Osteocyte (in vitro differentiated cells): Measurements from ENCODE around the gene KCNK13. TPM values are rescaled to one million over a fixed set of nuclear protein-coding genes. Genes with fewer than 3 reads are reported as not detected.

Experiments
- DNase-seq: peaks from one replicate; pipeline ENCODE4 v3.0.0; 2021; ENCODE audit warnings: mixed read lengths; ENCODE audit not compliant: unreplicated experiment; ENCODE audit errors: extremely low spot score
- H3K27ac Mint-ChIP-seq: one replicate; pipeline ENCODE4 v1.8.0; 2021; ENCODE audit warnings: mild to moderate bottlenecking, mixed read lengths; ENCODE audit not compliant: unreplicated experiment
- H3K27me3 Mint-ChIP-seq: one replicate; pipeline ENCODE4 v1.8.0; 2021; ENCODE audit warnings: mixed read lengths; ENCODE audit not compliant: unreplicated experiment
- H3K36me3 Mint-ChIP-seq: one replicate; pipeline ENCODE4 v1.8.0; 2021; ENCODE audit warnings: mixed read lengths; ENCODE audit not compliant: unreplicated experiment
- H3K4me1 Mint-ChIP-seq: one replicate; pipeline ENCODE4 v1.8.0; 2021; ENCODE audit warnings: mixed read lengths; ENCODE audit not compliant: unreplicated experiment
- H3K4me3 Mint-ChIP-seq: one replicate; pipeline ENCODE4 v1.8.0; 2021; ENCODE audit warnings: mild to moderate bottlenecking, moderate library complexity, mixed read lengths; ENCODE audit not compliant: unreplicated experiment
- H3K9me3 Mint-ChIP-seq: one replicate; pipeline ENCODE4 v1.8.0; 2021; ENCODE audit warnings: mixed read lengths; ENCODE audit not compliant: unreplicated experiment
- total RNA-seq: library from RNA; stranded (reverse); gene quantifications from 2 replicates; pipeline ENCODE4 v1.2.1, GENCODE V29; 2021
- TF ChIP-seq, protein P1 (sequence below): fragments of 200-600 bp; sonication (generic); IDR thresholded peaks from 2 replicates; pipeline ENCODE4 v1.5.0; 2021; ENCODE audit warnings: antibody characterized with exemption, mild to moderate bottlenecking, moderate library complexity

KCNK13 gene
- total RNA-seq, 1 donor from 2014 or later, result not detected

DNA sequence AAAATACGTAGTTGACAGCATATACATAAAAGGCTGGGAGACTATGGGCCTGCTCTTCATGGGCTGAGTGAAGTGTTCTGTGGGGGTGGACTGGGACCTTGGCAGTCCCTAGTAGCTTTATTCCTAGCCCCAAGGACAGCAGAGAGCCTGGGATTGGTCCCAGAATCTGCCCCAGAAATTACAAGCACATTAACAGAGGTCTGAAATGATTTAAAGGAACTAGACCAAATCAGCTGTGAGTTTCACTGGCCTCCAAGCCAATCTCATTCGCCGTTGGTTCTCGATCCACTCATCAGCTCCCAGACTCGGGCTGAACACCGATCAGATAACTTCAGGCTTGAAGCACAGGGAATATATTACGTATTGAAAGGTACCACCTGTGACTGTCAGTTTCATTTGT, 117.6 kb downstream of the KCNK13 start:
- no peak for DNase-seq
- Mint-ChIP-seq H3K4me3 (no peak overlapping the region), H3K36me3 (no peaks in the 10 kb centered on the region), H3K27me3 (peaks cover 3% of the 10 kb centered on the region), H3K9me3 (no peaks in the 10 kb centered on the region), H3K27ac (no peak overlapping the region), H3K4me1 (no peaks in the 10 kb centered on the region)
- TF ChIP-seq, protein P1, sequence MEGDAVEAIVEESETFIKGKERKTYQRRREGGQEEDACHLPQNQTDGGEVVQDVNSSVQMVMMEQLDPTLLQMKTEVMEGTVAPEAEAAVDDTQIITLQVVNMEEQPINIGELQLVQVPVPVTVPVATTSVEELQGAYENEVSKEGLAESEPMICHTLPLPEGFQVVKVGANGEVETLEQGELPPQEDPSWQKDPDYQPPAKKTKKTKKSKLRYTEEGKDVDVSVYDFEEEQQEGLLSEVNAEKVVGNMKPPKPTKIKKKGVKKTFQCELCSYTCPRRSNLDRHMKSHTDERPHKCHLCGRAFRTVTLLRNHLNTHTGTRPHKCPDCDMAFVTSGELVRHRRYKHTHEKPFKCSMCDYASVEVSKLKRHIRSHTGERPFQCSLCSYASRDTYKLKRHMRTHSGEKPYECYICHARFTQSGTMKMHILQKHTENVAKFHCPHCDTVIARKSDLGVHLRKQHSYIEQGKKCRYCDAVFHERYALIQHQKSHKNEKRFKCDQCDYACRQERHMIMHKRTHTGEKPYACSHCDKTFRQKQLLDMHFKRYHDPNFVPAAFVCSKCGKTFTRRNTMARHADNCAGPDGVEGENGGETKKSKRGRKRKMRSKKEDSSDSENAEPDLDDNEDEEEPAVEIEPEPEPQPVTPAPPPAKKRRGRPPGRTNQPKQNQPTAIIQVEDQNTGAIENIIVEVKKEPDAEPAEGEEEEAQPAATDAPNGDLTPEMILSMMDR, result no peak

DNA sequence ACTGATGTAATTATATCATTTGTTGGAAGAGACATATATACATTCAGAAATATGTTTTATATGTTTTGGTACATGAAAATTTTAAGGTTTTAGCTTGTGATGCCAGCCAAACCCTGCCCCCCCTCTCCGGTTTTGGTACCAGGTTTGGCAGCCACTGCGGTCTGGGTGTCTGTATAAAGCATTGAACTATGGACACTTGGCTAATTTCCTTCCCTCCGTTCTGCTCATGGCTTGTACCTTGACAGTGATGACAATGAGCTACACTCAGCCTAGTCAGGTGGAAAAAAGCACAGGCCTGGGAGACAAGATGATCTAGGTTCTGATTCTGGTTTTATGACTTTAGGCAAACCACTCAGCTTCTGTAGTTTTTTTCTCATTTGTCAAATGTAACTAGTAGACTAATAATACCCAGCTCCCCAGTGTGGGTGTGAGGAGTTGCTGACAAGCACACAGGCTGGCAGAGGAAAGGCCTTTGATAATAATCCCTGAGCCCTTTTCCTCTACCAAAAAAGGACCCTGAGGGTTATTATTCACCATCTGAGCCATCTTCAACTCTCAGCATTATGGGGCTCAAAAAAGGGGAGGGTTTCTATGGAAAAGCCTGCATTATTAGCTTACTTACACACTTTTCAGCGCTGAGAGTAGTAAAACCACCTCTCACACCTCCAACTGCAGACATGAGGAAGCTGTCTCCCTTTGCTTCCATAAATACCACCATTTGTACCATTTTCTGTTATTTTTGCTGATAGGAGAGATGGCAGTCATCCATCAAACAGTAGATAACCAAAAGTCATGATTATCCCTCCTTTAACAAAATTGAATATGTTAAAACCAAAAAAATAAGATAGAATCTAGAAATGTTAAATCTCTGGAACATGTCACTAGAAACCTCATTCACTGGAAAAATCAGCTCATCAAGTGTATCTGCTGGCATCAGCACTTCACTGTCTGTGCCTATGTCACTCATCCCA, 118.3 kb downstream of the KCNK13 start:
- H3K27ac Mint-ChIP-seq, result no peak overlapping the region
- H3K4me3 Mint-ChIP-seq, result no peak overlapping the region
- TF ChIP-seq, protein P1, result no peak
- no peaks in the 10 kb centered on the region for H3K4me1 Mint-ChIP-seq
- DNase-seq, result no peak
- H3K9me3 Mint-ChIP-seq, result no peaks in the 10 kb centered on the region
- no peaks in the 10 kb centered on the region for H3K36me3 Mint-ChIP-seq
- peaks cover 3% of the 10 kb centered on the region for H3K27me3 Mint-ChIP-seq

DNA sequence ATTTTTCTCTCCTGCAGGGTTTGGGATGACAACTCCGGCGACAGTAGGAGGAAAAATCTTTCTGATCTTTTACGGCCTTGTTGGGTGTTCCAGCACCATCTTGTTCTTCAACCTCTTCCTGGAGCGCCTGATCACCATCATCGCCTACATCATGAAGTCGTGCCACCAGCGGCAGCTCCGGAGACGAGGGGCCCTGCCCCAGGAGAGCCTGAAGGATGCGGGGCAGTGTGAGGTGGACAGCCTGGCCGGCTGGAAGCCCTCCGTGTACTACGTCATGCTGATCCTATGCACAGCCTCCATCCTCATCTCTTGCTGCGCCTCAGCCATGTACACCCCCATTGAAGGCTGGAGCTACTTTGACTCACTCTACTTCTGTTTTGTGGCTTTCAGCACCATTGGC, 122.3 kb downstream of the KCNK13 start:
- DNase-seq, result no peak
- Mint-ChIP-seq H3K4me3 (no peak overlapping the region), H3K9me3 (peaks cover 9% of the 10 kb centered on the region), H3K4me1 (no peaks in the 10 kb centered on the region), H3K27ac (no peak overlapping the region), H3K27me3 (peaks cover 3% of the 10 kb centered on the region), H3K36me3 (no peaks in the 10 kb centered on the region)
- TF ChIP-seq, protein P1, result no peak

DNA sequence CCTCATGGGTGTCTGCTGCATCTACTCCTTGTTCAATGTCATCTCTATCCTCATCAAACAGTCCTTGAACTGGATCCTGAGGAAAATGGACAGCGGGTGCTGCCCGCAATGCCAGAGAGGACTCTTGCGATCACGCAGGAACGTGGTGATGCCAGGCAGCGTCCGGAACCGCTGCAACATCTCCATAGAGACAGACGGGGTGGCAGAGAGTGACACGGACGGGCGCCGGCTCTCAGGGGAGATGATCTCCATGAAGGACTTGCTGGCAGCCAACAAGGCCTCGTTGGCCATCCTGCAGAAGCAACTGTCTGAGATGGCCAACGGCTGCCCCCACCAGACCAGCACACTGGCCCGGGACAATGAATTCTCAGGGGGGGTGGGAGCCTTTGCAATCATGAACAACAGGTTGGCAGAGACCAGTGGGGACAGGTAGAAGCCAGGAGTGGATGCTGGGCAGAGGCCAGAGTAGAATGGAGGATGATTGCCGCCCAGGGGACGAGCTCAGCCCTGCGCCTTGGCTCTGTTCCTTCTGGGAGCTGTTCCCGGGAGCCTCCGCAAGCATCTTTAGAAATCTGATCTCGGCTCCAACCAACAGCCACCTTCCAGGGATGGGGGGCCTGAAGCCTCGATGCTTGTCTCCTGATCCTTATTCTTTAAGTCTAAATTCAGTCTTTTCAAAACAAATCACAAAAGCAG, 122.9 kb downstream of the KCNK13 start:
- TF ChIP-seq, protein P1, result no peak
- no peaks in the 10 kb centered on the region for H3K4me1 Mint-ChIP-seq
- H3K9me3 Mint-ChIP-seq, result peaks cover 9% of the 10 kb centered on the region
- H3K27me3 Mint-ChIP-seq, result peaks cover 3% of the 10 kb centered on the region
- H3K27ac Mint-ChIP-seq, result no peak overlapping the region
- no peak for DNase-seq
- no peaks in the 10 kb centered on the region for H3K36me3 Mint-ChIP-seq
- H3K4me3 Mint-ChIP-seq, result no peak overlapping the region

DNA sequence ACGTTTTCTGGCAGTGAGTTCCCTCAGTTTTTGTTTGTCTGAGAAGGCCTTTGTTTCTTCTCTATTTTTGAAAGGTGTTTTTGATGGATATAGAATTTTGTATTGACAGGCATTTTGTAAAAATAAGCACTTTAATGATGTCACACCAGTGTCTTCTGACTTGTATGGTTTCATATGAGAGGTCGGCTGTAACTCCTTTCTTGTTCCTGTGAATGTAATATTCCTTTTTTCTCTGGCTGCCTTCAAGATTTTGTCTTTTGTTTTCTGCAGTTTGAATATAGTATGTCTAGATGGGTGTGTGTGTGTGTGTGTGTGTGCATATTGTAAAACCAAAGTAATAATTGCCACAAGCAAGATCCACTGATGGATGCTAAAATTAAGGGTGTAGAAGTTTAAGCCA, 126.8 kb downstream of the KCNK13 start:
- no peaks in the 10 kb centered on the region for H3K36me3 Mint-ChIP-seq
- no peak overlapping the region for H3K27ac Mint-ChIP-seq
- TF ChIP-seq, protein P1, result no peak
- H3K27me3 Mint-ChIP-seq, result no peaks in the 10 kb centered on the region
- peaks cover 9% of the 10 kb centered on the region for H3K9me3 Mint-ChIP-seq
- H3K4me1 Mint-ChIP-seq, result no peaks in the 10 kb centered on the region
- H3K4me3 Mint-ChIP-seq, result no peak overlapping the region
- DNase-seq, result no peak
